ENCODE results near the gene FNDC3B.
"Not testable (repeated sequence)": the region's sequence is repeated elsewhere in the genome, so short reads cannot be mapped to it uniquely, and the experiment has no call there.

Gene FNDC3B

GRCh38 chr3:172246107-172246844 is 206.9 kb downstream of the FNDC3B start:
- DNase-seq: no peak

- no peak for DNase-seq
Measured at GRCh38 chr3:172247525-172248274, 208.3 kb downstream of the FNDC3B start.

GRCh38 chr3:172249039-172249438 is 209.7 kb downstream of the FNDC3B start:
- DNase-seq: no peak

- no peak for DNase-seq
Measured at GRCh38 chr3:172251211-172251610, 211.8 kb downstream of the FNDC3B start.

GRCh38 chr3:172253200-172253599 is 213.8 kb downstream of the FNDC3B start:
- no peak for DNase-seq

- DNase-seq: no peak
Measured at GRCh38 chr3:172254542-172254941, 215.2 kb downstream of the FNDC3B start.

GRCh38 chr3:172255321-172255720 is 215.9 kb downstream of the FNDC3B start:
- not testable (repeated sequence) for DNase-seq

- DNase-seq: no peak
Measured at GRCh38 chr3:172256101-172256734, 216.8 kb downstream of the FNDC3B start.

- DNase-seq: no peak
Measured at GRCh38 chr3:172257648-172258400, 218.4 kb downstream of the FNDC3B start.

GRCh38 chr3:172258624-172259023 is 219.2 kb downstream of the FNDC3B start:
- DNase-seq: no peak

GRCh38 chr3:172259111-172259541 is 219.7 kb downstream of the FNDC3B start:
- no peak for DNase-seq

GRCh38 chr3:172259726-172260248 is 220.4 kb downstream of the FNDC3B start:
- DNase-seq: no peak

- no peak for DNase-seq
Measured at GRCh38 chr3:172260381-172260780, 221.0 kb downstream of the FNDC3B start.

- DNase-seq: no peak
Measured at GRCh38 chr3:172261054-172261453, 221.7 kb downstream of the FNDC3B start.

GRCh38 chr3:172262991-172263608 is 223.7 kb downstream of the FNDC3B start:
- DNase-seq: no peak

GRCh38 chr3:172263781-172264486 is 224.6 kb downstream of the FNDC3B start:
- no peak for DNase-seq

GRCh38 chr3:172266103-172266502 is 226.7 kb downstream of the FNDC3B start:
- no peak for DNase-seq

- no peak for DNase-seq
Measured at GRCh38 chr3:172268425-172268824, 229.0 kb downstream of the FNDC3B start.

GRCh38 chr3:172268868-172269267 is 229.5 kb downstream of the FNDC3B start:
- no peak for DNase-seq

GRCh38 chr3:172270557-172271166 is 231.3 kb downstream of the FNDC3B start:
- no peak for DNase-seq

- no peak for DNase-seq
Measured at GRCh38 chr3:172271386-172271976, 232.1 kb downstream of the FNDC3B start.

Measured in activated T-cell treated with anti-CD3 and anti-CD28 coated beads, Interleukin-2, amount 50 U/mL, for 48 hours (primary cell).